ENCODE measurements around the gene CFAP20DC.

- no peak for TF ChIP-seq SP1 (IDR thresholded peaks at IDR 0.05)
- no peak for TF ChIP-seq ZNF384 (IDR thresholded peaks at IDR 0.05)
- TF ChIP-seq TARDBP (IDR thresholded peaks at IDR 0.05) = no peak
- no peak for TF ChIP-seq L3MBTL2 (conservative IDR thresholded peaks at IDR 0.05)
- TF ChIP-seq ELF4 (IDR thresholded peaks at IDR 0.05) = no peak
- TF ChIP-seq FOXA1 (IDR thresholded peaks at IDR 0.05) = no peak
- no peak for TF ChIP-seq FOXM1 (IDR thresholded peaks at IDR 0.05; ENCODE audit: borderline replicate concordance)
- TF ChIP-seq FOXK2 (IDR thresholded peaks at IDR 0.05) = no peak
- TF ChIP-seq HDGF (IDR thresholded peaks at IDR 0.05; ENCODE audit: borderline replicate concordance) = no peak
These were observed 255.1 kb downstream of the CFAP20DC start for GRCh38 chr3:58794750-58795149.
